PFSK-1 (cell line): ENCODE measurements around the gene PCSK5.

Source experiments
- FOXP2 ChIP-seq: optimal IDR thresholded peaks from 2 replicates; pipeline ENCODE3; 2011; ENCODE audit warnings: borderline replicate concordance, control low read depth, inconsistent platforms; ENCODE audit not compliant: insufficient read depth; ENCODE audit errors: extremely low read length, extremely low read depth
- POLR2AphosphoS5 ChIP-seq: IDR thresholded peaks from 2 replicates; pipeline ENCODE4 v1.6.1; 2012; ENCODE audit warnings: low read depth, mild to moderate bottlenecking, control low read depth, low read length, moderate library complexity
- REST ChIP-seq, 2 experiments: IDR thresholded peaks; 2 replicates each; pipeline versions ENCODE4 v1.6.1 to v1.8.0; 2011 to 2012; ENCODE audit warnings: low read depth in 2 of 2, low read length in 2 of 2, control low read depth in 1 of 2, inconsistent platforms in 1 of 2, mild to moderate bottlenecking in 1 of 2, moderate library complexity in 1 of 2; ENCODE audit not compliant: insufficient read depth in 1 of 2
- SIN3A ChIP-seq: IDR thresholded peaks from 2 replicates; pipeline ENCODE4 v1.6.1; 2012; ENCODE audit warnings: mild to moderate bottlenecking, low read length, moderate library complexity, borderline replicate concordance; ENCODE audit not compliant: insufficient read depth
- TAF1 ChIP-seq: IDR thresholded peaks from 2 replicates; pipeline ENCODE4 v1.6.1; 2012; ENCODE audit warnings: low read length, control low read depth, borderline replicate concordance; ENCODE audit not compliant: insufficient read depth

GRCh38 chr9:76103531-76104315 lies 213.2 kb downstream of the PCSK5 start:
- TF ChIP-seq POLR2AphosphoS5 (no peak), SIN3A (no peak), REST (IDR thresholded peaks at IDR 0.05; ENCODE audit: insufficient read depth in 1 of 2, low read depth in 2 of 2, low read length in 2 of 2) (no peak), TAF1 (no peak), FOXP2 (no peak)
